ENCODE measurements around the gene ZNF239. TPM values are rescaled to one million over a fixed set of nuclear protein-coding genes. Genes with fewer than 3 reads are reported as not detected.

The ZNF239 gene
- total RNA-seq, 6 experiments from 2014 or later = 0.56 to 1.7 (median 0.97) TPM

GRCh38 chr10:43585981-43586729 lies 11.7 kb upstream of the ZNF239 start:
- ATAC-seq = no peak
- intact Hi-C loops (cut with DNase I) = no loop called here
- TF ChIP-seq POLR2A (IDR thresholded peaks at IDR 0.05) (no peak), CTCF (IDR thresholded peaks at IDR 0.05) (no peak)
- H3K4me3 ChIP-seq = no peak overlapping the region
- H3K27me3 ChIP-seq = no peaks in the 10 kb centered on the region
- DNase-seq = no peak
- WGBS (ENCODE audit: insufficient coverage, low coverage, low lambda C conversion rate, missing lambda C conversion rate) = 51% methylated on average over 8 of the region's 9 CpGs
- H3K9me3 ChIP-seq = no peaks in the 10 kb centered on the region
- H3K36me3 ChIP-seq = no peaks in the 10 kb centered on the region
- H3K4me1 ChIP-seq = no peaks in the 10 kb centered on the region
- no peak overlapping the region for H3K27ac ChIP-seq

GRCh38 chr10:43585046-43585445 lies 10.6 kb upstream of the ZNF239 start:
- DNase-seq (no peak), ATAC-seq (no peak)
- intact Hi-C loops (cut with DNase I) = no loop called here
- Histone ChIP-seq H3K27ac (no peak overlapping the region), H3K9me3 (no peaks in the 10 kb centered on the region), H3K27me3 (no peaks in the 10 kb centered on the region), H3K36me3 (no peaks in the 10 kb centered on the region), H3K4me3 (no peak overlapping the region), H3K4me1 (no peaks in the 10 kb centered on the region)
- no peak for TF ChIP-seq CTCF (IDR thresholded peaks at IDR 0.05)
- TF ChIP-seq POLR2A (IDR thresholded peaks at IDR 0.05) = no peak
- no CpG with 5 or more reads among the region's 5 CpGs for WGBS (ENCODE audit: insufficient coverage, low coverage, low lambda C conversion rate, missing lambda C conversion rate)

GRCh38 chr10:43584051-43584450 lies 9.6 kb upstream of the ZNF239 start:
- Histone ChIP-seq H3K4me1 (no peaks in the 10 kb centered on the region), H3K27me3 (no peaks in the 10 kb centered on the region), H3K9me3 (no peaks in the 10 kb centered on the region), H3K36me3 (no peaks in the 10 kb centered on the region), H3K4me3 (no peak overlapping the region), H3K27ac (no peak overlapping the region)
- WGBS (ENCODE audit: insufficient coverage, low coverage, low lambda C conversion rate, missing lambda C conversion rate) = 57% methylated on average over 4 of the region's 4 CpGs
- intact Hi-C loops (cut with DNase I) = no loop called here
- no peak for DNase-seq
- TF ChIP-seq CTCF (IDR thresholded peaks at IDR 0.05) (no peak), POLR2A (IDR thresholded peaks at IDR 0.05) (no peak)
- ATAC-seq = no peak

GRCh38 chr10:43576580-43576979 lies 2.2 kb upstream of the ZNF239 start:
- 79% methylated on average over 4 of the region's 5 CpGs for WGBS (ENCODE audit: insufficient coverage, low coverage, low lambda C conversion rate, missing lambda C conversion rate)
- ATAC-seq = no peak

More at GRCh38 chr10:43576580-43576979, 2.2 kb upstream of the ZNF239 start:
- no peaks in the 10 kb centered on the region for H3K36me3 ChIP-seq
- H3K27me3 ChIP-seq = no peaks in the 10 kb centered on the region
- H3K4me1 ChIP-seq = no peaks in the 10 kb centered on the region
- TF ChIP-seq CTCF (IDR thresholded peaks at IDR 0.05) = no peak
- no peak for TF ChIP-seq POLR2A (IDR thresholded peaks at IDR 0.05)
- H3K27ac ChIP-seq = no peak overlapping the region
- no peak for DNase-seq
- no peak overlapping the region for H3K4me3 ChIP-seq
- intact Hi-C loops (cut with DNase I) = no loop called here
- H3K9me3 ChIP-seq = no peaks in the 10 kb centered on the region
